Urinary bladder (tissue), 4 donors: Measurements from ENCODE around the gene UBL4B. TPM values are rescaled to one million over a fixed set of nuclear protein-coding genes. Genes with fewer than 3 reads are reported as not detected.

Source experiments
- DNase-seq: peaks from one replicate; pipeline ENCODE4 v3.0.0-alpha.2; 2015; ENCODE audit errors: extremely low spot score
- H3K27ac ChIP-seq: one replicate; pipeline ENCODE4 v1.5.1; 2013; ENCODE audit warnings: low read depth, mild to moderate bottlenecking, moderate library complexity
- H3K36me3 ChIP-seq: one replicate; pipeline ENCODE4 v1.6.1; 2013; ENCODE audit warnings: mild to moderate bottlenecking, moderate library complexity; ENCODE audit not compliant: insufficient read depth
- H3K4me1 ChIP-seq: one replicate; pipeline ENCODE4 v1.6.1; 2013; ENCODE audit warnings: mild to moderate bottlenecking, moderate library complexity; ENCODE audit not compliant: insufficient read depth
- H3K4me3 ChIP-seq: one replicate; pipeline ENCODE4 v1.5.1; 2013; ENCODE audit warnings: low read depth, low read length
- WGBS: extraction: QIAGEN DNeasy Blood & Tissue Kit; methylation state at CpG from one replicate; pipeline ENCODE4 v1.1.7; 2013; 5-methylcytosine and 5-hydroxymethylcytosine counted together
- polyA plus RNA-seq: library from polyadenylated mRNA; stranded (reverse); fragments of 200-250 nt; gene quantifications from one replicate; pipeline ENCODE4 v1.2.3, GENCODE V29; 2013
- total RNA-seq: library from RNA; depleted of rRNA; stranded (reverse); fragments of >200 nt; gene quantifications from one replicate; pipeline ENCODE4 v1.2.3, GENCODE V29; 2014
- donor health status: healthy with polysubstance abuse.
- donor health status: healthy.

The UBL4B gene
- total and polyA plus RNA-seq, 2 donors = not detected

GRCh38 chr1:110114173-110114572 lies 1.9 kb downstream of the UBL4B start:
- Histone ChIP-seq H3K4me1 (no peaks in the 10 kb centered on the region), H3K27ac (no peak overlapping the region), H3K4me3 (no peak overlapping the region), H3K36me3 (no peaks in the 10 kb centered on the region)
- WGBS = 73% methylated on average over 5 of the region's 5 CpGs
- DNase-seq = no peak

GRCh38 chr1:110114784-110115183 lies 2.5 kb downstream of the UBL4B start:
- Histone ChIP-seq H3K27ac (no peak overlapping the region), H3K4me1 (no peaks in the 10 kb centered on the region), H3K36me3 (no peaks in the 10 kb centered on the region), H3K4me3 (no peak overlapping the region)
- DNase-seq = no peak
- 37% methylated on average over 5 of the region's 5 CpGs for WGBS

GRCh38 chr1:110118636-110119396 lies 6.6 kb downstream of the UBL4B start:
- 68% methylated on average over 7 of the region's 7 CpGs for WGBS

GRCh38 chr1:110119843-110120242 lies 7.6 kb downstream of the UBL4B start:
- H3K4me3 ChIP-seq = no peak overlapping the region
- no peaks in the 10 kb centered on the region for H3K4me1 ChIP-seq
- no peak overlapping the region for H3K27ac ChIP-seq
- no peak for DNase-seq
- WGBS = 71% methylated on average over 3 of the region's 3 CpGs
- H3K36me3 ChIP-seq = no peaks in the 10 kb centered on the region

More at GRCh38 chr1:110118636-110119396, 6.6 kb downstream of the UBL4B start:
- no peak for DNase-seq
- Histone ChIP-seq H3K36me3 (no peaks in the 10 kb centered on the region), H3K4me3 (no peak overlapping the region), H3K27ac (no peak overlapping the region), H3K4me1 (no peaks in the 10 kb centered on the region)

- Histone ChIP-seq H3K27ac (no peak overlapping the region), H3K4me3 (no peak overlapping the region), H3K36me3 (no peaks in the 10 kb centered on the region), H3K4me1 (no peaks in the 10 kb centered on the region)
- DNase-seq = no peak
- 15% methylated on average over 12 of the region's 12 CpGs for WGBS
Observed at GRCh38 chr1:110120960-110121561, 8.8 kb downstream of the UBL4B start.

GRCh38 chr1:110123224-110123623 lies 11.0 kb downstream of the UBL4B start:
- no peak overlapping the region for H3K4me3 ChIP-seq
- WGBS = 54% methylated on average over 3 of the region's 3 CpGs
- no peaks in the 10 kb centered on the region for H3K4me1 ChIP-seq
- no peak overlapping the region for H3K27ac ChIP-seq
- no peak for DNase-seq
- no peaks in the 10 kb centered on the region for H3K36me3 ChIP-seq

- Histone ChIP-seq H3K4me3 (no peak overlapping the region), H3K27ac (no peak overlapping the region), H3K4me1 (no peaks in the 10 kb centered on the region), H3K36me3 (no peaks in the 10 kb centered on the region)
- no peak for DNase-seq
- 93% methylated on average over 4 of the region's 4 CpGs for WGBS
Observed at GRCh38 chr1:110125810-110126209, 13.6 kb downstream of the UBL4B start.

GRCh38 chr1:110130113-110130591 lies 17.9 kb downstream of the UBL4B start:
- no peaks in the 10 kb centered on the region for H3K4me1 ChIP-seq
- no peak overlapping the region for H3K27ac ChIP-seq
- 4% methylated on average over 31 of the region's 31 CpGs for WGBS
- H3K36me3 ChIP-seq = no peaks in the 10 kb centered on the region
- no peak overlapping the region for H3K4me3 ChIP-seq
- DNase-seq = no peak

GRCh38 chr1:110130989-110131388 lies 18.7 kb downstream of the UBL4B start:
- H3K4me3 ChIP-seq = no peak overlapping the region
- H3K36me3 ChIP-seq = no peaks in the 10 kb centered on the region
- H3K27ac ChIP-seq = no peak overlapping the region
- no peak for DNase-seq
- WGBS = 58% methylated on average over 7 of the region's 7 CpGs
- no peaks in the 10 kb centered on the region for H3K4me1 ChIP-seq

GRCh38 chr1:110132682-110133081 lies 20.4 kb downstream of the UBL4B start:
- no peak overlapping the region for H3K27ac ChIP-seq
- H3K4me3 ChIP-seq = no peak overlapping the region
- H3K4me1 ChIP-seq = no peaks in the 10 kb centered on the region
- no peak for DNase-seq
- H3K36me3 ChIP-seq = no peaks in the 10 kb centered on the region

GRCh38 chr1:110133436-110133835 lies 21.2 kb downstream of the UBL4B start:
- no peak for DNase-seq
- 84% methylated on average over 4 of the region's 4 CpGs for WGBS
- Histone ChIP-seq H3K36me3 (no peaks in the 10 kb centered on the region), H3K4me1 (no peaks in the 10 kb centered on the region), H3K4me3 (no peak overlapping the region), H3K27ac (no peak overlapping the region)

GRCh38 chr1:110134050-110134595 lies 21.9 kb downstream of the UBL4B start:
- H3K36me3 ChIP-seq = no peaks in the 10 kb centered on the region
- H3K4me1 ChIP-seq = no peaks in the 10 kb centered on the region
- no peak overlapping the region for H3K27ac ChIP-seq
- no peak overlapping the region for H3K4me3 ChIP-seq
- WGBS = 73% methylated on average over 11 of the region's 11 CpGs
- no peak for DNase-seq

- no peak overlapping the region for H3K27ac ChIP-seq
- no peaks in the 10 kb centered on the region for H3K4me1 ChIP-seq
- no peaks in the 10 kb centered on the region for H3K36me3 ChIP-seq
- no peak for DNase-seq
- no peak overlapping the region for H3K4me3 ChIP-seq
- 45% methylated on average over 4 of the region's 4 CpGs for WGBS
Observed at GRCh38 chr1:110135246-110135645, 23.0 kb downstream of the UBL4B start.

- no peaks in the 10 kb centered on the region for H3K36me3 ChIP-seq
- H3K4me3 ChIP-seq = no peak overlapping the region
- H3K27ac ChIP-seq = no peak overlapping the region
- no peak for DNase-seq
- H3K4me1 ChIP-seq = no peaks in the 10 kb centered on the region
- 71% methylated on average over 10 of the region's 10 CpGs for WGBS
Observed at GRCh38 chr1:110135666-110136065, 23.4 kb downstream of the UBL4B start.
